HS-5 (cell line): ENCODE results near the gene SHB.
A peak's percentile ranks its signal among the peaks of the same experiment; 100 is the strongest.

Experiments used
- DNase-seq: peaks from one replicate; pipeline ENCODE4 v3.0.0-alpha.2; 2012; ENCODE audit warnings: low read depth

Gene SHB

DNA sequence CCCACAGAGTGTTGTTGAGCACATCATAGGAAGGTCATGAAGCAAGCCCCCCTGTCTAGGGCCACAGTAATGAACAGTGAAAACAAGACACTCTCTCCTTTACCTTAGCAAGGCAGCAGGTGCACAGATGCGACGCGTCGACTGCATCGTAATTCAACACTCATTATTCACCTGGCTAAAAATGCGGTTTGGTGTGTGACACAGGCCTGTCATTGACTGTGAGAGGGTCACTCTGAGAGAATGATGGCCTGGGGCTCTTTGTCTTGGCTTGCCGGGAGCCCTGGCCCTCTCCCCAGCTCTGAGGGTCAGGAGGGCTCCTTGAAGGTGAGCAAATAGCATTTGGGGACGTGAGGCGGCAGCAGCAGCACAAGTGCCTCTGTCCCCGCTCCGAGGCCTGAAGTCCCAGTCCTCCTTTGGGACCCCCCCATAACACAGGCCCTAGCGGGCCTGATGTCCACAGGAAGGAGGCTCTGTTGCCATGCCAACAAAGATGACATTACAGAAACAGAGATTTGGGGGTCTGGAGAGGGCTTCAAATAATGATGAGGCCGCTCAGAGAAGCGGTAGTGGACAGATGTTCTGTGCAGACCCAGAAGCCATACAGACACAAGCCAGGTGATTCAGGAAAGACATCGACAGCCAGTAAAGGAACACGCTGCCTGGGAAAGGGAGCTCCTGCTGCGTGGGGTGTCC, 46.7 kb downstream of the SHB start:
- DNase-seq, result no peak

DNA sequence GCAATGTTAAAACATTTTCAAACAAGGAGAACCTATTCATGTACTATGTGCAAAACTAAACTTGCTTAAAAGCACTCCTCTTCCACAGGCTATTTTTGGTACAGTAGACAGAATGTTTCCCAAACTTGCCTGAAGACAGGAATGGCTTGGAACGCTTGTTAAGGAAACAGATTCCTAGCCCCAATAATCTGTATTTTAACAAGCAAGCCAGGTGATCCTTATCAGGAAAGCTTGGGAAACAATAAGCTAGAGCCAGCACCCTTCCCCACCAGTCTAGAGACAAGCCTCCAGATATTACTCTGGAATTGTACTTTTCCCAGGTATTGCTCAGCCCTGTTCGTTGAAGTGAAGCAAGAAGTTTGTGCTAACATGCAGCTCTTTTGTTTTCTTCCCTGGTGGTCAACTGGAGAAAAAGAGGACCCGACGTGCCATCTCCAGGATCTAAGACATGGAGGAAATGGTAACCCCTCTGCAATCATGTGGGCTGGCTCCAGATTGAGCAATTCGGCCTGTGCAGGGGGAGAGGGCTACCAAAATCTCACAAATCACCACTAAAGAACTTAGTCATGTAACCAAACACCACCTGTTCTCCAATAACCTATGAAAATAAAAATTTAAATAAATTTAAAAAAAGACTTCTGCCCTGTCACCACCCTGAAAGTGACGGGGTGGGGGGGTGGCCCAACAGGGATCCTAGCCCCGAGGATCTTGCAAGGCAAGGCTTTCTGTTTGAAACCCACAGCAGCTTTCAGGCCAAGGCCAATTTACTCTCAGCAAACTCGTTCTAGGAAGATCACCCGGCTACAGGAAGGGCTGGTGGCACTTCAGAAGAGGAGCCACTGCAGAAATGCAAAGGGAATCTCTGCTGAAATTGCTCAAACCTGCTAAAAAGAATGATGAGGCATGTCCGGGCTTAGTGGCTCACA, 48.6 kb downstream of the SHB start:
- DNase-seq, result no peak

DNA sequence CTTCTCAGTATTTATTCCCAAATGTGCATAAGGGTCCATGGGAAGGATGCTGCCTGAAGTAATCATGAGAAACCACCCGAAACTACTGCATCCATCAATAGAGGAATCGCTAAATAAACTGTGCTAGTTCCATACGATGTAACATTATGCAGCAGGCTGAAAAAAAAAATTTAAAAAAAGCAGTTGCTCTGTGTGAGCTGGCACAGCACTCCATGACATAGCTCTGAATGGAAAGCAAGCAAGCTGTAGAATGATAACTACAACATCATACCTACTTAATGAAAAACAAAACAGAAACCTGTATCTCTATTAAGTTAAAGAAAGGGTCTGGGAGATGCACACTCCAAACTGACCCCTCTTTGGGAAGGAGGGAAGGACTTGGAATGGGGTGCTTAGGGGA, 49.3 kb downstream of the SHB start:
- no peak for DNase-seq

DNA sequence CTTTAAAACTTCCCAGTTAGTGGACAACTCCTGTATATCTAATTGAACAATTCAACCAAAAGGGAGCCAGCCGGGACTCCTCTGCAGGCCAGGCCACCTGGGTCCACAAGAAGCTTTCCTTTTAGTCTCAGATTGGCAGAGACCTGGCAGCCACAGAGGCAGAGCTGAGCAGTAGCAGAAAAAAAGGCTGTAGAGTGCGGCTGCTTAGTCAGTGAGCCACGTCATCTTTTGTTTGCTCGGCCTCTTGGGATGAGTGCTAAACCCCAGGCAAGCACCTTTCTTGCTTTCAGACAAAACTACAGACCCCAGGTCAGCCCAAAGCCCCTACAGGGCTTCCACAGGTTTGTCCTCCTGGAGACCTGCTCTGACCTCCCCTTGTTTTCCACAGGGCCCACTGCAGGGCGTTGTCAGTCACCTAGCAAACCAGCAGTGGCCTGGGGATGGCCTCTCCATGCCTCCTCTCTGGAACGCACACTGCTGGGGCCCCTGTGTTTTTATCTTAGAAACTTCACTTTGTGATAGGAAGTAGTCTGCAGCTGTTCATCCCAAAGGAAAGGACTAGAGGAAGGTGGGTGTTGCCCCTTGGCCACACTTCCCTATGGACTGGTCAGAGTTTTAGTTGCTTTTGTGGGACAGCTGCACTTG, 49.9 kb downstream of the SHB start:
- DNase-seq, result no peak

DNA sequence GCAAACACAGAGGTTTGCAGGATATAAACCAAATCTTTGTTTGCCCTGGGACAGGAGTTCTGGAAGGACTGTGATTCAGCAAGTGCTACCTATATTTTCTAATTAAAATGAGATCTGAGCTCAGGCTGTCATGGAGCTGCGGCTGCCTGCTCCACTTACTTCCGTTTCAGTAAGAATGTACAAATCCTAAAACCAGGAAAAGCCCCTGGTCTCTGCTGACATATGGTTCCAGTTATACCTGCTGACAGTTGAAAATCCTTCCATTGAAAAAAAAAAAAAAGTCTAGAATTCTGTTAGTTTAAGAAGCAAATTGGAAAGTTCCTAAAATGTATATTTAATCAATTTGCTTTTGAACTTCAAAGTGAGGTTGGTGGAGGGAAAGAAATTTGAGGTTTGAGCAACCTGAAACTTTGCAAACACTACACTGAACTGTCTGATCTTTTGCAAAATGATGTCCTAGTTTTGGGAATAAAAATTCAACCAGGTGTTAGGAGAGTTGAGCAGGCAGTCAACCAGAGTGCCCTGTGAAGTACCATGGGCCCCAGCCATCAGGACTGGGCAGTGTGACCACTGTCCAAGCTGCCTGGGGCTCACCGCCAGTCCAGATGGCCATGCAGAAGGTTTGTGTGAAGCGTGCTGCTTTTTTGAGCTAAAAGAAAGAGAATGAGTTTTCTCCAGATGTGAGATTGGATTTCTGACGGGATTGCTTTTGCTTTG, 50.6 kb downstream of the SHB start:
- DNase-seq, result no peak

DNA sequence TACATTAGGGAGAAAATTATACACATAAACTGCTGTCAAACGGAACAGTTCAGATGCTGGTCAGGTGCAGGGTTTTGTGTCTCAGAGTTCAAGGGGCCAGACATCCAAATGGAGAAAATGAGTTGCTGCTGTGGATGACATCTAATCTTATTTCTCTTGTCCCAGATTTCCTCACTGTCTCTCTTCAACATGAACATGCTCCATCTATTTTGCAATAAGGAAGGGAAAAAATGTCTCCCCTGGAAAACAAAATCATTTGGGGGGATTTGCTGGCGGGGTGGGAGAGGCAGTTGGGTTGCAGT, 51.2 kb downstream of the SHB start:
- DNase-seq, result no peak

DNA sequence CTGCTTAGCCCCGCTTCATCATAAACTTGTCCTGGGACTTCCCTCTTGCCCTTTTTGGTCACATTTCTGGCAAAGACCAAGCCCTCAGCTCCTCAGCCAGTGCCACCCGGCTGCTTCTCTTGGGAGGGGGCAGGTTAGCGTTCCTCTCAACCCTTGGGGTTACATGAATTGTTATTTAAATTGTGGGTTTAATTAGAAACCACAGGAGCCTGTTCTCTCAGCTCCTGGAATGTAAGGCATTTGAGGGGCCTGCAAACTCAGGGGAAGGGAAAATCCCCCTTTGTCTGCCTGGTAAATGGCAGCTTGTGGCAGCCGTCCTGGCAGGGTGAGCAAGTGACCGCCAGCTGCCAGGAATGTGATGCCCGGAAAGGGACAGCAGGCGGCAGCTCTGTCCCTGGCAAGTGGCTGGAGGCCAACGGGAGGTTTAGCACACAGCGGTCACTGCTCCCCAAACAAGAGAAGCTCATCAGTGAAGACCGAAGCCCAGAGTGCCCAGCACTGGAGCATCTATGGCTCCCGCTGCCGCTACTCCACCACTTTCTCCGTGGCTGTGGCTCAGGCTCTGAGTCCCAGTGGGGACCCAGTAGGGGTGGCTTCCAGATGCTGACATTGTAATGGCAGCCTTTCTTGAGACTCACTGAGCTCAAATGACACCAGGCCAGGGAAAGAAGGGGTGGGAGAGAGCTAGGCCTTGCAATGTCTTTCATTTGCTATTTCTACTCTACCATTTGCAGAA, 51.7 kb downstream of the SHB start:
- no peak for DNase-seq

DNA sequence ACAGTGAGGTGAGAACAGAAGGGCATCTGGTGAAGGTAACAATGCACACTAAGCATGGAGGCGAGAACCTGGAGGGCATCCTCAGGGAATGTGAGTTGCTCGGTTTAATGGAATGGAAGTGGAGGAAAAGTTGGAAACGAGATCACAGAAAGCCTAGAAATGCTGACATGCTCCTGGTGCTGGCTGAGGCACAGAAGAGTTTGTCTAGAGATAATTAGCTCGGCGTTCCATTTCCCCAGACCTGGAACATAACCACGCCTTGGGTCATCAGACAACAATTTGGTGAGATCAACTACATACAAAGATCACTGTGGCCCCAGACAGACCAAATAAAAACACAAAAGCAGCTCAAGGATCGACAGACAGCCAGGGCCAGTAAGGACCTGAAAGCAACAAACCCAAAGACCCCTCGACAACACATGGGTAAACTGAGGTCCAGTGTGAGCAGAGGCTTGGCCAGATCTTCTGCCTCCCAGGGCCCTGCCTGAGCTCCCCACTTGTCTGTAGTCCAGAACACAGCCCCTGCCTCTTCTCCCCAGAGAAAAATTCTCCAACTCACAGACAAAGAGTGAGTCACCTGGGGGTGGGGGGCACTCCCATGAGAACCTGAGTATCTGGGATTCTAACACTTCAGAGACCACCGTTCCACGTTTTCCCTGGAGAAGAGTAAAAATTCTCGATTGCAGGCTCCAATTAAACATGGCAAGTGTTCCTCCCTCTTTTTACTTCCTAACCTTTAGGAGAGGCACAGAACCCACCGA, 52.5 kb downstream of the SHB start:
- no peak for DNase-seq

DNA sequence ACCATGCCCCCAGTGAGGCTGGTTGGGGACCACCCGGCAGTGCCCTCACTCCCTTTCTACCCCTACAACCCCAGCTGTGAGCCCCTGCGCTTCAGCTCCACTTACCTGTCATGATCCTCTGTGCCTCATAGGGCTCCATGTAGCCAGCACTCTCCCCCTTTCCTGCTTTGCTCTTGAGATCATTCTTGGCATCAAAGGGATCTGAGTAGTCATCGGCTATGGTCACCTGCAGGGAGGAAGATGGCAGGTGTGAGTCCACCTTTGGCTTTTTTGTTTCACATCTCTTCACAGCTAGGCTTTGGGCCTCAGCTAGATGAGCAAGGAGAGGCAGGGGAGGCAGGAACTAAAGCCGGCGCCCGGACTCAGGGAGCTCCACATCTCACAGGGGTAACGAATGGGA, 53.1 kb downstream of the SHB start:
- DNase-seq, result no peak

DNA sequence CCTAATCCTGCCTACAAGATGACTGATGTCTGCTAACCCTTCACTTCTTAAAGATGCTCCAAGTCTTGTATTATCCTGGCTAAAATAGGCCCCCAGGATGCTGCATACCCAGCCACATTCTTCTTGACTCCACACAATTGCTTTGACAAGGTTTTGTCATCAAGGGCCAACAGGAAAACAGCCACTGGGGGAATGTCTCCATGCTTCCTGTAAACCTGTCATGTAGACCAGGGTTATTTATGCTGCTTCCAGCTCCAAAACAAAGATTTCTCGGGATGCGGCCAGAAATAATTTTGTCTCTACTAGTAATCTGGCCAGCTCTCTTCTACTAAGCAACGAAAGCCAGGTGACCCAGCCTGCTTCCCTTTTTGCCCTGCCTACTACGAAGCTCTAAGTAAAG, 53.8 kb downstream of the SHB start:
- no peak for DNase-seq

DNA sequence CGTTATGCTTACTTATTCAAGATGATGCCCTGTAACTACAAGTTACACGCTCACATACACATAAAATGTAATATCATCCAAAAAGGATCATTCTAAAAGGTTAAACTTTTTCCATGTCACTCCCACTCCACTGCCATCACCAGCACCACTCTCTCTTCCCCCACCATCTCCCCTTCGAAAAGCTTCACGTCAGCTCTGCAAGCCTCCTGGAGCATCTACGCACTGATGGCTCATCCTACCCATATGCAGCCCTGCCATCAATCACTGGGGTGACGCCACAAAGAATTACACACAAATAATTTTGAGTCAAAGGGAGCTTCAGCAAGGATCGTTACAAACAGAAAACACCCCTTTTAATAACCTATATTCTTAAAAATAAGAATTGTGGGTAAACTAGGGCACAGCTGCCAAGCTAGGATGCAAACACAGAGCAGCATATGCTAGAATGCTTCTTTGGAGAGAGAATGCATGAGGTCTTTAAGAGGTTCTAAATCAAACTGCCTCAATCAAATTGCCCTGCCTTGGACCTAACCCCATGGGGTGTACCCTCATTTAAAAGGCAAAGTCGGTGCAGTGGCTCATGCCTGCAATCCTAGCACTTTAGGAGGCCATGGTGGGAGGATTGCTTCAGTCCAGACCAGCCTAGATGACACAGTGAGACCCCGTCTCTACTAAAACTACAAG, 56.1 kb downstream of the SHB start:
- DNase-seq, result no peak

DNA sequence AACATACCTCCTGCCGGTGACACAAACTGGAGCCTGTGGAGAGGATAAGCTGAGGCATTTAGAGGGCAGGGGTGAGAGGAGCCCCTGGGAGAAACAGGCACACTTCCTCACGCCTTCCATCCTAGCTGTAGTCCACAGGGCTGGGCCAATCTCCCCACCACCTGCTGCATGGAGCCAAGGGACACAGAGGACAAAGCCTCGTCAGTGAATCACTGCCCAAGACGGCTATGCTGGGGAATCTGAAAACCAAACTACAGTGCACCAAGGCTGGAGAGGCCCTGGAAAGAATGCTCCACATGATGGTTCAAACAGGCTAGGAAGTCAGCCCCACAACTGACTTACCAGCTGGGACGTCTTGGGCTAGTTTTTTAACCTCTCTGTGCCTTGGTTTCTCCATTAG, 57.0 kb downstream of the SHB start:
- no peak for DNase-seq

DNA sequence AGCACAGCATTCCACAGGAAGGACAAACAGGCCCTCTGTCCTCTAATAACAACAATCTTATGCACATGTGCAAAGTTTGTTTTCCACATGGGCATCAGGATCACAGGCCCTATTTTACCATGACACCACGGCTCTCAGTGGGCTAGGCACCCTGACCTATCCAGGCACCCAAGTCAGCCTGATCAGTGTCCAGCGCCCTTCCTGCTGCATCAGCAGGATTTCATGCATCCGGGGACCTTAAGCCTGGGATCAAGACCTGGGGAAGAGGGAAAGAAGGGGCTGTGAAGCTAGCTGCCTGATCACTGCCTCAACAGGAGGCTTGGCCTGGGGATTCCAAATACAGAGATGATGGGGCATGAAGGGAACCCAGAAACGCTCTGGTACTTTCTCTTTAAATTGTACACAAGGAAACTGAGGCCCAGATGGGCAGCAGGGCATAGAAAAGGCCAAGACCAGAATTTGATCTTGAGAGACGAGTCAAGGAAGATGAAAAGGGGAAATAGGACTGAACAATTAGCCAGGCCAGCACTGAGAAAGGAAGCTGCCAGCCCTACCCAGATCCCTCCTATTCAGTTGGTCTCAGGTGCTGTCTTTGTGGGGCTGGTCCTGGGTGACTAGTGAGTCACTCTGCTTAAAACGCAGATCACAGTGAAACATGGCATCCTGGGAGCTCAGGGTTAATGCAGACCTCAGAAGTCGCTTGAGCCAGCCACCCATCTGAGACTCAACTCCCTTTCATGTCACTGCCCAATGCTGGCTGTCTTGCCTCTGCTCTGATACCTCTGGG, 57.9 kb downstream of the SHB start:
- DNase-seq, result no peak

DNA sequence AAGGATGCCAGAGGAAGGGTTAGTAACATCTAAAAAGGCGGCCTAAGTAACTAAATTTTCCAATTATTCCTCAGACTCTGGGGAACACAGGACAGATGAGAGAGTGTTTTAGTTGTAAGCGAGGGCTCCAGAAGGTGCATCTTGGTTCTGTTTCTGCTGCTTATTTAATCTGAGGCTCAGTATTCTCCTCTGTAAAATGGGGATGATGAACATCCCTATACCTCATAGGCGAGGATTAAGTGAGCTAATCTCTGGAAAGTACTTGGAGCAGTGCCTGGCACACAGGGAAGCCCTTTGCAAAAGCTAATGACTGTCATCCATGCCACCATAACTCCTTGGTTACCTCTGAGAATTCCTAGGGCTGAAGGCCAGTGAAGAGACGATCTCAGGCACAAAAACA, 59.0 kb downstream of the SHB start:
- DNase-seq, result no peak

DNA sequence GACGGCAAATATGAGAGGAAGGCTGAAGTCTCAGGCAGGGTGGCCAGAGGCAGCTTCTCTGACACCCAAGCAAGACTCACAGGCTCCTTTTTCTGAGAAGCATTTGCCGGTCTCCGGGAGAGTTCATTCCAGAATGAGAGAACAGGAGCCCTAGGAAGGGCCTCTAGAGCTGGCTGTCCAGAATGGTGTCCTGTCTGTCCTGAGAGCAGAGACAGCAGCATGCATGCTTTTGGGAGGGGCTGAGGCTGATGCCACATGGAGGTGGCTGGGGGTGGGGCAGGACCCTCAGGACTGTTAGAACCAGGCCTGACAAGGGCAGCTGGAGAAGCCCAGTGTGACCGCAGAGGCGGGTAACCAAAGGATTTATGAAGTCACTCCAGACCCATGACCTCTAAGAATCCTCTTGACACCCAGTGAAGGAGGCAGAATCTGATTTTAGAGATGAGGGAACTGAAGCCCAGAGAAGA, 60.0 kb downstream of the SHB start:
- DNase-seq, result no peak

DNA sequence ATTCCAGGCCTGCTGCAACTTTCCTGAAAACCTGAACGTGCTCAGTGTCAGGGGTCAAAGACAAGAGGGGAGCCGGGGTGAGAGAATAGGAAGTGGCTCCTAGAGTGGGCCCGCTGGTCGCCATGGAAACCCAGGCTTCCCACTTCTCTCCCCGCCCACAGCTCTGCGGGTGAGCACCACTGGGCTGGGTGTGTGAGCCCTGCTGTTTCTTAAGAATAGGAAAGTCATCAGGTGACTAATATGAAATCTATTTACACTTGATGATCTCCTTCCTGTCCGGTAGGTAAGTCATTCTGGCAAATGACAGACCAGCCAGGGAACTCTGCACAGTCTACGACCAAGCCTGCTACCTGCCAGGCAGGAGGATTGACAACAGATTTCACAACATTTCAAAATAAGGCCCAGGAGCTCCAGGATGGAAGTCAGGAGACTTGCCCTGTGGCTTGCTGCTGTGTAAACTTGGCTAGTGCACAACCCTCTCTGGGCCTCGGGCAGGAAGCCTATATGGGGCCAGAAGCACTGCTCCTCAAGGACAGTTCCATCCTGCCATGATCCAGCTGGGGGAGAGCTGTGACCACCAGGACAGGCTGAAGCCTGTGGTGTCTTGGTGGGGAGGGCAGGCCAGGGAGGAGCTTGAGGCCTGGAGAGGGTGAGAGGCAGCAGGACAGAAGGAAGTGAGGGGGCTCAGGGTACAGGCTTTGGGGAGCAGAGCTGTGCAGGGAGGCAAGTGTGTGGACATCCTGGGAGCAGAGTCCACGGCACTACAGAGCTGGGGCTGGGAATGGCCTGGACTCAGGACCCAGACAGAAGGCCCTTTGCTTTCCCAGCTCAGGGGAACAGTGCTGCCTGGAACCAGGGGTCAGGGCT, 60.6 kb downstream of the SHB start:
- DNase-seq, result peak; percentile 84

DNA sequence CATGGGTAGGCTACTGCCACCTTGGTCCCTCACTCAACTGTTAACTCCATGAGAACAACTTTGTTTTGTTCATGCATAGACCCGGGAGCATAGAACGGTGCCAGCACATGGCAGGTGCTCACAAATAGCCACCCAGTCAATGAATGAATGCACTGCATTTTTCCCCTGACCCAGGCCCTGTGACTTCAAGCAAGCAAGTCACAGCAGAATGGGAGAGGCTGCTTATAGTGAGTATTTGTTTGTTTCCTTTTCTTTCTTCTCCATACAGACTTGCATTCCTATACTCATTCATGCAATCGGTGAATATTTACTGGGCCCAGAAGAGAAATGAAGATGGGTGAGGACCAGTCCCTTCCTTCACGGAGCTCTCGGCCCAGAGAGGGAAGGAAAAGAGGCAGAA, 62.0 kb downstream of the SHB start:
- no peak for DNase-seq

DNA sequence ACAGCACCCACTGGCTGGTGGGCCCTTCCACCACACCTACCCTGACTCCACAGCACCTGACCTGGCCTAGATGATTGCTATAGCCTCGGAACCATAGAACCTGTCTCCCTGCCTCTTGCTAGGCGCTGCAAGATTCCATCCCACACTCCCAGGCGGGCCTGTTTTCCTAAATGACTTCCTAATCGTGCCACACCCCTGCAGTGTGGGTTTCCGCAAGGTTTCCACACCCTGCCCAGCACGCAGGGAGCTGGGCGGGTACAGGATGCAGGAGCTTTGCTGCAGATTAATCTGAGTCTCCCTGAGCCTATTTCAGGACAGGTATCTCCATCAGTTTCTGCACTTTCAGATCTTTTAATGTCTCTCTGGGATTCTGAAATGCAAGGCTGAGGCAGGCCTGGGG, 62.9 kb downstream of the SHB start:
- no peak for DNase-seq
